Measurements from ENCODE around the gene METTL8. TPM values are rescaled to one million over a fixed set of nuclear protein-coding genes. Genes with fewer than 3 reads are reported as not detected.

Gene METTL8
- total RNA-seq, 2 experiments from 2014 or later: 20.0 to 21.8 TPM

GRCh38 chr2:171406044-171406443, 27.7 kb downstream of the METTL8 start:
- Mint-ChIP-seq H3K36me3 (ENCODE audit: low read depth) (peaks cover 19% of the 10 kb centered on the region), H3K27me3 (no peaks in the 10 kb centered on the region), H3K4me3 (no peak overlapping the region), H3K9me3 (peaks cover 19% of the 10 kb centered on the region), H3K4me1 (peaks cover 20% of the 10 kb centered on the region), H3K27ac (no peak overlapping the region)
- ChIA-PET CTCF (interaction anchor here (1.7 kb wide), 1 partner anchor 10 kb away, joined by 7 read pairs; no protein-coding TSS in a partner anchor), POLR2A (no interaction called here)
- no peak for DNase-seq

- H3K4me3 Mint-ChIP-seq: no peak overlapping the region
These were observed 28.2 kb downstream of the METTL8 start for GRCh38 chr2:171405546-171405945.

GRCh38 chr2:171404719-171405118, 29.1 kb downstream of the METTL8 start:
- peaks cover 19% of the 10 kb centered on the region for H3K36me3 Mint-ChIP-seq (ENCODE audit: low read depth)
- H3K27me3 Mint-ChIP-seq: no peaks in the 10 kb centered on the region
- no peak for DNase-seq
- peaks cover 20% of the 10 kb centered on the region for H3K4me1 Mint-ChIP-seq
- no peak overlapping the region for H3K27ac Mint-ChIP-seq
- ChIA-PET CTCF (no interaction called here), POLR2A (no interaction called here)
- H3K9me3 Mint-ChIP-seq: peaks cover 19% of the 10 kb centered on the region
- H3K4me3 Mint-ChIP-seq: no peak overlapping the region

More at GRCh38 chr2:171405546-171405945, 28.2 kb downstream of the METTL8 start:
- peaks cover 20% of the 10 kb centered on the region for H3K4me1 Mint-ChIP-seq
- peaks cover 19% of the 10 kb centered on the region for H3K36me3 Mint-ChIP-seq (ENCODE audit: low read depth)
- ChIA-PET POLR2A (no interaction called here), CTCF (interaction anchor here (1.7 kb wide), 1 partner anchor 11 kb away, joined by 7 read pairs; no protein-coding TSS in a partner anchor)
- H3K9me3 Mint-ChIP-seq: peaks cover 19% of the 10 kb centered on the region
- H3K27ac Mint-ChIP-seq: no peak overlapping the region
- no peaks in the 10 kb centered on the region for H3K27me3 Mint-ChIP-seq
- DNase-seq: no peak

- H3K36me3 Mint-ChIP-seq (ENCODE audit: low read depth): peaks cover 19% of the 10 kb centered on the region
- ChIA-PET POLR2A (no interaction called here), CTCF (no interaction called here)
- no peak overlapping the region for H3K27ac Mint-ChIP-seq
- no peaks in the 10 kb centered on the region for H3K27me3 Mint-ChIP-seq
- peaks cover 19% of the 10 kb centered on the region for H3K9me3 Mint-ChIP-seq
- peaks cover 16% of the 10 kb centered on the region for H3K4me1 Mint-ChIP-seq
- no peak for DNase-seq
- no peak overlapping the region for H3K4me3 Mint-ChIP-seq
These were observed 29.5 kb downstream of the METTL8 start for GRCh38 chr2:171404261-171404660.

- POLR2A ChIA-PET: no interaction called here
- no peak for DNase-seq
- no peak overlapping the region for H3K4me3 Mint-ChIP-seq
- peaks cover 22% of the 10 kb centered on the region for H3K4me1 Mint-ChIP-seq
- no peak overlapping the region for H3K27ac Mint-ChIP-seq
- peaks cover 19% of the 10 kb centered on the region for H3K36me3 Mint-ChIP-seq (ENCODE audit: low read depth)
- peaks cover 23% of the 10 kb centered on the region for H3K9me3 Mint-ChIP-seq
- no peaks in the 10 kb centered on the region for H3K27me3 Mint-ChIP-seq
- CTCF ChIA-PET: interaction anchor here (1.0 kb wide), 1 partner anchor 14 kb away, joined by 3 read pairs; no protein-coding TSS in a partner anchor
These were observed 30.7 kb downstream of the METTL8 start for GRCh38 chr2:171402906-171403580.

GRCh38 chr2:171401947-171402346, 31.8 kb downstream of the METTL8 start:
- H3K27me3 Mint-ChIP-seq: no peaks in the 10 kb centered on the region
- H3K27ac Mint-ChIP-seq: no peak overlapping the region
- ChIA-PET CTCF (interaction anchor here (1.0 to 1.1 kb wide), 2 partner anchors 9 to 15 kb away, joined by 3 to 4 read pairs; no protein-coding TSS in a partner anchor), POLR2A (no interaction called here)
- no peak for DNase-seq
- H3K4me1 Mint-ChIP-seq: peaks cover 17% of the 10 kb centered on the region
- no peak overlapping the region for H3K4me3 Mint-ChIP-seq
- H3K36me3 Mint-ChIP-seq (ENCODE audit: low read depth): peaks cover 24% of the 10 kb centered on the region
- peaks cover 28% of the 10 kb centered on the region for H3K9me3 Mint-ChIP-seq

- no peak overlapping the region for H3K4me3 Mint-ChIP-seq
- H3K27me3 Mint-ChIP-seq: no peaks in the 10 kb centered on the region
- ChIA-PET POLR2A (no interaction called here), CTCF (no interaction called here)
- H3K4me1 Mint-ChIP-seq: peaks cover 12% of the 10 kb centered on the region
- H3K9me3 Mint-ChIP-seq: peaks cover 28% of the 10 kb centered on the region
- H3K27ac Mint-ChIP-seq: no peak overlapping the region
- peaks cover 24% of the 10 kb centered on the region for H3K36me3 Mint-ChIP-seq (ENCODE audit: low read depth)
- no peak for DNase-seq
These were observed 33.4 kb downstream of the METTL8 start for GRCh38 chr2:171400395-171400794.

- H3K27ac Mint-ChIP-seq: no peak overlapping the region
- peaks cover 23% of the 10 kb centered on the region for H3K36me3 Mint-ChIP-seq (ENCODE audit: low read depth)
- H3K27me3 Mint-ChIP-seq: no peaks in the 10 kb centered on the region
- no peak overlapping the region for H3K4me3 Mint-ChIP-seq
- no peak for DNase-seq
- ChIA-PET POLR2A (no interaction called here), CTCF (interaction anchor here (1.5 kb wide), 1 partner anchor 17 kb away, joined by 6 read pairs; no protein-coding TSS in a partner anchor)
- peaks cover 11% of the 10 kb centered on the region for H3K4me1 Mint-ChIP-seq
- peaks cover 23% of the 10 kb centered on the region for H3K9me3 Mint-ChIP-seq
These were observed 34.5 kb downstream of the METTL8 start for GRCh38 chr2:171399292-171399691.

GRCh38 chr2:171394164-171394740, 39.5 kb downstream of the METTL8 start:
- ChIA-PET CTCF (no interaction called here), POLR2A (no interaction called here)
- H3K4me1 Mint-ChIP-seq: peaks cover 23% of the 10 kb centered on the region

GRCh38 chr2:171393487-171393886, 40.3 kb downstream of the METTL8 start:
- H3K4me1 Mint-ChIP-seq: peaks cover 19% of the 10 kb centered on the region
- no peak overlapping the region for H3K4me3 Mint-ChIP-seq
- peaks cover 9% of the 10 kb centered on the region for H3K9me3 Mint-ChIP-seq
- ChIA-PET CTCF (interaction anchor here (0.6 to 1.1 kb wide), 2 partner anchors 8 to 79 kb away, joined by 4 to 5 read pairs; no protein-coding TSS in a partner anchor), POLR2A (no interaction called here)
- no peak overlapping the region for H3K27ac Mint-ChIP-seq
- DNase-seq: no peak
- no peaks in the 10 kb centered on the region for H3K27me3 Mint-ChIP-seq
- H3K36me3 Mint-ChIP-seq (ENCODE audit: low read depth): peaks cover 11% of the 10 kb centered on the region

More at GRCh38 chr2:171394164-171394740, 39.5 kb downstream of the METTL8 start:
- no peak overlapping the region for H3K4me3 Mint-ChIP-seq
- H3K27me3 Mint-ChIP-seq: no peaks in the 10 kb centered on the region
- DNase-seq: no peak
- H3K27ac Mint-ChIP-seq: no peak overlapping the region
- H3K36me3 Mint-ChIP-seq (ENCODE audit: low read depth): peaks cover 11% of the 10 kb centered on the region
- peaks cover 9% of the 10 kb centered on the region for H3K9me3 Mint-ChIP-seq

- Mint-ChIP-seq H3K27ac (no peak overlapping the region), H3K27me3 (no peaks in the 10 kb centered on the region), H3K4me3 (no peak overlapping the region), H3K9me3 (no peaks in the 10 kb centered on the region), H3K4me1 (peaks cover 20% of the 10 kb centered on the region), H3K36me3 (ENCODE audit: low read depth) (peaks cover 12% of the 10 kb centered on the region)
- ChIA-PET CTCF (interaction anchor here (0.7 kb wide), 1 partner anchor 46 kb away, joined by 3 read pairs; no protein-coding TSS in a partner anchor), POLR2A (no interaction called here)
- DNase-seq: no peak
These were observed 42.3 kb downstream of the METTL8 start for GRCh38 chr2:171391532-171391931.

GRCh38 chr2:171390941-171391516, 42.8 kb downstream of the METTL8 start:
- no peak for DNase-seq
- H3K4me1 Mint-ChIP-seq: peaks cover 24% of the 10 kb centered on the region
- H3K4me3 Mint-ChIP-seq: no peak overlapping the region
- CTCF ChIA-PET: interaction anchor here (0.7 kb wide), 1 partner anchor 46 kb away, joined by 3 read pairs; no protein-coding TSS in a partner anchor
- no peak overlapping the region for H3K27ac Mint-ChIP-seq
- peaks cover 14% of the 10 kb centered on the region for H3K36me3 Mint-ChIP-seq (ENCODE audit: low read depth)
- peaks cover under 1% of the 10 kb centered on the region for H3K9me3 Mint-ChIP-seq
- H3K27me3 Mint-ChIP-seq: no peaks in the 10 kb centered on the region
- POLR2A ChIA-PET: no interaction called here

GRCh38 chr2:171389780-171390179, 44.0 kb downstream of the METTL8 start:
- CTCF ChIA-PET: interaction anchor here (0.6 to 1.5 kb wide), 3 partner anchors 18 to 258 kb away, joined by 3 read pairs; no protein-coding TSS in a partner anchor
- H3K4me3 Mint-ChIP-seq: no peak overlapping the region
- H3K9me3 Mint-ChIP-seq: peaks cover 2% of the 10 kb centered on the region
- POLR2A ChIA-PET: no interaction called here
- no peaks in the 10 kb centered on the region for H3K27me3 Mint-ChIP-seq
- peaks cover 19% of the 10 kb centered on the region for H3K36me3 Mint-ChIP-seq (ENCODE audit: low read depth)
- no peak for DNase-seq
- peaks cover 27% of the 10 kb centered on the region for H3K4me1 Mint-ChIP-seq
- H3K27ac Mint-ChIP-seq: no peak overlapping the region

Measured in activated CD4-positive, alpha-beta T cell treated with anti-CD3 and anti-CD28 coated beads, Interleukin-2, amount 10 ng/mL, durations not matched to agents 7 days and 5 days (primary cell).